ENCODE results near the gene HBQ1.
"Not testable (repeated sequence)": the region's sequence is repeated elsewhere in the genome, so short reads cannot be mapped to it uniquely, and the experiment has no call there.

The HBQ1 gene

DNA sequence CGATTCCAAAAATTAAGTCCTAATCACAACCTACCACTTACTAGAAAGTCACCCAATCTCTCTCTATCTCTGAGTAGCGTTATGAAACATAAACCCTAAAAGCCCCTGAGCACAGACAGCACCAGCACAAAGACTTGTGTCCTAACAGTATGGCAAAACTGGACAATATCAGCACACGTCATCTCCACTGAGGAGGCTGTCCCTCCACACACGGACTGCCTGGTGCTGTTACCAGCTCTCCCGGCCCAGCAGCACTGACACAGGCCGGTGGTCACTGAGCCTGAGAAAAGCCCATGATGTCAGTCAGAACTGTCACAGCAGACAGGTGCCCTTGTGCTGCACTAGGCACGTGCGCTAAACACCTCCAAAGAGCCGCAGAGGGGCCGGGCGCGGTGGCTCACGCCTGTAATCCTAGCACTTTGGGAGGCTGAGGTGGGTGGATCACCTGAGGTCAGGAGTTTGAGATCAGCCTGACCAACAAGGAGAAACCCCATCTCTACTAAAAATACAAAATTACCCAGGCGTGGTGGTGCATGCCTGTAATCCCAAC, 31.4 kb downstream of the HBQ1 start:
- not testable (repeated sequence) for DNase-seq

DNA sequence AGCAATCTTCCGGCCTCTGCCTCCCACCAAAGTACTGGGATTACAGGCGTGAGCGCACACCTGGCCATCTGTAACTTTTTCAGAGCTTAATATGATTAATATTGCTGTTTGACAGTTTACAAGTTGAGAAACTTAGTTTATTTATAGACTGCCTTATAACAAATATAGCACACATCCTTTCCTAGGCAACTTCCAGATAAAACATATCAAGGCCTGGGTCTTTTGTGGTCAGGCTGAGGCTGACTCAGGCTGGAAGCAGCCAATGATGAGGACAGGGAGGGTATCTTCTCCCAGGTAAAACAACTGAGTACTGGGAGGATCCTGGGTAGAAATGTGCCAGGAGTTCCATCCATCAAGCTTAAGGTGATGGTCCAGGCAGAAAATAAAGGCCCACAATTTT, 32.7 kb downstream of the HBQ1 start:
- no peak for DNase-seq

- DNase-seq: no peak
Observed at GRCh38 chr16:220021-220420, 39.8 kb downstream of the HBQ1 start.

DNA sequence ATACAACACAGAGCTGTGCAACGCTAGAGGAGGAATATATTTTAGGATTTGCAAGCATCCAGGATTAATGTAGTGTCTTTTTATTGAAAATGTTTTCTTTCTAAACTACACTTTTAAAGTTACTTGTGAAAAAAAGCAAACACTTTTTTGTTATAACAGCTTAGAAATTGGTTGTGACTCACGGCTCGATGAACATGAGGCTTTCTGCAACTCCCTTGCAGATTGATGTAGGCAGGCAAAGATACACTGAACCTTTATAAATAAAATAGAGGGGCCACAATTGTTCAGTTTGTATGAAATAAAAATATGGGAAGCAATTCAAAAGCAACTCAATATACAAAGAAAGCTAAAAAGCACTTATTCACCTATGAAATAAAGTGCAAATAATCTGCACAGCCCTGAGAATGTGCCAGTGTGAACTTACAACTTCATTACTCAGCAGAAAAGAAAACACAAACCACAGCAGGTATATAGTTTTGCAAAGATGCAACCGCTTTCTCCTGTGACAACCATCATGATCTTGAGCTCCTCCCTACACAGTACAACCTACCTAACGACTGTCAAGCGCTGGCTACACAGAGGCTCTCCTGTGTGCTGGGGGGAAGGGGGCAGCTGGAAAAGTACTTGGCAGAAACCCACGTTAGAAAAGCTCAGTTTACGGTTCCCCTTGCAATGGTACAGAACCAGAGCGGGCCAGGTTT, 48.0 kb downstream of the HBQ1 start:
- no peak for DNase-seq

DNA sequence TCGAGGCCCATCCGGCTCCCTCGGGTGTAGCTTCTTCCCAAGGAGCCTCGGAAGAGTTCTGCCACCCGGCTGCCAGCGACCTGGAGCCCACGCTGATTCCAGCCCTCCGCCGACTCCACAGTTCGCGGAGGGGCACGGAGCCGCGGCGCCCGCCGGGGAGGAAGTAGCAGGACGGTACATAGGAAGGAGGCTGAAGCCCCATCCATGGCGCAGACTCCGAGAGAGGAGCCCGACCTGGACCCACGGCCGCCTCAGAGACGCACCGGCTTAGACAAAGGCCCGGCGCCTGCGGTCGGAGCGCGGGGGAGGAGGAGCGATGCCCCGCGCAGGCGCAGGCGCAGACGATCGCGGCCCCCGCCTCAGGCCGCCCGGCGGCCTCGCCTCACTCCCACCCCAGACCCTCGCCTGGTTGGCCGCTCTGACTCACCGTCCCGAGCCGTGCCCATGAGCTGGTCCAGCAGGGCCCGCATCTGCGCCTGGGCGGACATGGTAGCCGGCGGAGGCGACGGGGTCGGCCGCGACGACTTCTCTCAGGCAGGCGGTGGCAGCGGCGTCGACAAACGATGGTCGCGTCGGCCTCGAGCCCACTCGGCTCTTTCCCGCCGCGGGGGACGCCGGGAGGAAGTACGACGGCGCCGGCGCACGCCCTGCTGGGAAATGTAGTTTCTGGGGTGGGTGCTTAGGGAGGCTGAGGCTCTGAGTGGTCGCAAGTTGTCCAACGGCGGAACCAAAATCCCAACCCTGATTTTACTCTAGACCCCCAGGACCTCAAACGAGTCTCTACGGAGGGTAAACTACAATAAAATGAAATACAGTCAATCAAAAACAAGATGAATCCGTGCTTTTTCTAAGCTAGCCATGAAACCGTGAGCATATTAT, 48.8 kb downstream of the HBQ1 start, which contains the start of gene LUC7L:
Gene LUC7L, minus strand, starts transcription at position 598 of the 879 bp plus-strand sequence. Its CDS starts 110 bp downstream, at position 488.
- DNase-seq: peak; percentile 86

DNA sequence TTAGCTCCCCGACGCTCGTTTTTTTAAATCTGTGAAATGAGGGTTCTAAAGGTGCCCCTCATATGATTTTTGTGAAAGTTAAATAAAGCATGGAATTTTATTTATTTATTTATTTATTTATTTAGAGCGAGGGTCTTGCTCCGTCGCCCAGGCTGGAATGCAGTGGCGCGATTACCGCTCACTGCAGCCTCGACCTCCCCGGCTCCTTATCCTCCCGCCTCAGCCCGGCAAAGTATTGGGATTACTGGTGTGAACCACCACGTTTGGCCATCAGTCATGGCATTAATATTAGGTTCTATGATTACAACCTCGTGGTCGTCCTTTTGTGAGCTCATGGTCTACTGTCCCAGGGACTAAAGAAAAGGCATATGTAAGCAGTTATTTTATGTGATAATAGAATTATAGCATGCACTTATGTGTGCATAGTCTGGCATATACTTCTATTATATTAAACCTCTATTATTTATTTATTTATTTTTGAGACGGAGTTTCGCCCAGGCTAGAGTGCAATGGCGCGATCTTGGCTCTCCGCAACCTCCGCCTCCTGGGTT, 49.5 kb downstream of the HBQ1 start:
- DNase-seq: no peak

DNA sequence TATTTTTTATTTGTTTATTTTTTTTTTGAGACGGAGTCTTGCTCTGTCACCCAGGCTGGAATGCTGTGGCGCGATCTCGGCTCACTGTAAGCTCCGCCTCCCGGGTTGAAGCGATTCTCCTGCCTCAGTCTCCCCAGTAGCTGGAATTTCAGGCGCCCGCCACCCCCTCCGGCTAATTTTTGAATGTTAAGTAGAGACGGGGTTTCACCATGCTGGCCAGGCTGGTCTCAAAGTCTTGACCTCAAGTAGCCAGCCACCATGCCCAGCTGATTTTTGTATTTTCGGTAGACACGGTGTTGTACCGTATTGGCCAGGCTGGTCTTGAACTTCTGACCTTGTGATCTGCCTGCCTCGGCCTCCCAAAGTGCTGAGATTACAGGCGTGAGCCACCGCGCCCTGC, 50.1 kb downstream of the HBQ1 start:
- DNase-seq: not testable (repeated sequence)

Measured in stimulated activated CD4-positive, alpha-beta T cell treated with anti-CD3 and anti-CD28 coated beads, Interleukin-4, amount 100 ng/mL, for 1 hour (primary cell).